ENCODE measurements around the gene CREB1. TPM values are rescaled to one million over a fixed set of nuclear protein-coding genes. Genes with fewer than 3 reads are reported as not detected.

CREB1 gene
- total and polyA plus RNA-seq, 2 donors (not counting 1 experiment from before 2014, with no cell fraction given), result 42.5 to 156 TPM

- Mint-ChIP-seq H3K27me3 (no peaks in the 10 kb centered on the region), H3K4me1 (peaks cover 72% of the 10 kb centered on the region), H3K27ac (peak overlapping the region; percentile 90), H3K4me3 (peak overlapping the region; percentile 83), H3K9me3 (ENCODE audit: insufficient read depth) (no peaks in the 10 kb centered on the region)
- Histone ChIP-seq H3K4me1 (ENCODE audit: control insufficient read depth in 2 of 2, insufficient read depth in 2 of 2, low read length in 2 of 2) (peaks cover 67 to 69% of the 10 kb centered on the region in 2 donors), H3K9ac (ENCODE audit: low read length) (peak overlapping the region; percentile 41), H4K20me1 (ENCODE audit: control insufficient read depth, insufficient read depth, low read length, poor library complexity, severe bottlenecking) (no peaks in the 10 kb centered on the region), H3K9me3 (ENCODE audit: control extremely low read depth in 1 of 3, control insufficient read depth in 2 of 3, insufficient read depth in 1 of 3, low read length in 2 of 3) (peaks cover 0 to 2% (median 0%) of the 10 kb centered on the region in 3 donors), H3K4me2 (replicated peaks; ENCODE audit: low read depth, low read length, poor library complexity, severe bottlenecking) (peak overlapping the region; percentile 67), H2AFZ (ENCODE audit: insufficient read depth, low read depth, low read length, poor library complexity, severe bottlenecking) (peak overlapping the region; percentile 55), H3K27me3 (replicated peaks in 1 of 4; ENCODE audit: control extremely low read depth in 1 of 4, control insufficient read depth in 3 of 4, insufficient read depth in 4 of 4, low read length in 3 of 4) (no peaks in the 10 kb centered on the region), H3K27ac (ENCODE audit: low read length in 2 of 2) (peak overlapping the region; percentile 84 to 88), H3K4me3 (ENCODE audit: control extremely low read depth in 1 of 5, extremely low read depth in 1 of 5, insufficient read depth in 1 of 5, low read depth in 2 of 5, low read length in 4 of 5) (peak overlapping the region in 3 of 5 experiments; percentile 1 to 32 (median 6)), H3K79me2 (ENCODE audit: control insufficient read depth, insufficient read depth, low read length) (no peaks in the 10 kb centered on the region), H3K36me3 (replicated peaks in 1 of 2; ENCODE audit: control extremely low read depth in 1 of 2, control insufficient read depth in 1 of 2, extremely low read depth in 1 of 2, insufficient read depth in 2 of 2, low read length in 1 of 2) (no peaks in the 10 kb centered on the region)
- WGBS (ENCODE audit: insufficient coverage), result 72% methylated on average over 4 of the region's 11 CpGs
- ChIA-PET POLR2A (interaction anchor here (0.6 to 2.7 kb wide), 9 partner anchors 18 to 339 kb away, joined by 3 to 30 read pairs (median 4); partner anchors contain the start of genes CREB1, KLF7 and METTL21A), CTCF (interaction anchor here (0.6 to 4.0 kb wide), 8 partner anchors 12 to 704 kb away, joined by 3 to 19 read pairs (median 4); partner anchors contain the start of genes CREB1 and METTL21A)
- DNase-seq (peak; percentile 31), ATAC-seq (ENCODE audit: low read depth) (no peak)
- intact Hi-C loops (cut with micrococcal nuclease), result loop anchor here (1.0 kb wide), 1 partner anchor 20 kb away; no protein-coding TSS in a partner anchor
- TF ChIP-seq EZH2 (IDR thresholded peaks at IDR 0.05; ENCODE audit: borderline replicate concordance, insufficient read depth, low read depth, low read length, poor library complexity, severe bottlenecking), result no peak
- TF ChIP-seq CTCF (IDR thresholded peaks at IDR 0.05), result no peak
Observed at GRCh38 chr2:207504513-207505170, 25.1 kb upstream of the CREB1 start.

DNA sequence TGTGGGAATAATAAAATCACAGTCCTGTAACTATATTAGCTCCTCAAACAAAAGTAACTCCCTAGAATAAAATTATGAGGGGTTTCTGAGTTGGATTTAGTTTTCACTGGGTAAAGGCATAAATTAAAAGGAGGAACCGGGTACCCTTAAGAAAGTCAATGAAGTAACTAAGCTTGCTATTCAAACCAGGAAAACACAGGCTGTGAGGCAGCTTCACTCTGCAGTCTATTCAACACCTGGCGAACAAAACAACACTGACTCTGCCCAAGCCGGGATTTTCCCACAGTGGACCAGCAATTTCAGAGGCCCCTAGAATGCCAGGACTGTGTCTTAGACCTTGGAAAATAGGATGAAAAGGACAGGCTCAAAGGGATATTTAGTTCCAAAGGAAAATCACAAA is 24.6 kb upstream of the CREB1 start:
- CTCF ChIA-PET, result interaction anchor here (1.2 to 4.0 kb wide), 4 partner anchors 13 to 121 kb away, joined by 4 to 19 read pairs (median 5); partner anchors contain the start of genes CREB1 and METTL21A
- H2AFZ ChIP-seq (ENCODE audit: insufficient read depth, low read depth, low read length, poor library complexity, severe bottlenecking), result peak overlapping the region; percentile 55
- no peak for TF ChIP-seq CTCF (IDR thresholded peaks at IDR 0.05)
- TF ChIP-seq EZH2 (IDR thresholded peaks at IDR 0.05; ENCODE audit: borderline replicate concordance, insufficient read depth, low read depth, low read length, poor library complexity, severe bottlenecking), result no peak

More for the DNA sequence above, 24.6 kb upstream of the CREB1 start:
- H3K4me1 ChIP-seq (ENCODE audit: control insufficient read depth in 2 of 2, insufficient read depth in 2 of 2, low read length in 2 of 2), result peaks cover 64 to 66% of the 10 kb centered on the region in 2 donors
- H3K4me3 Mint-ChIP-seq, result peak overlapping the region; percentile 83
- no peak for ATAC-seq (ENCODE audit: low read depth)
- no peaks in the 10 kb centered on the region for H3K27me3 ChIP-seq (replicated peaks in 1 of 4; ENCODE audit: control extremely low read depth in 1 of 4, control insufficient read depth in 3 of 4, insufficient read depth in 4 of 4, low read length in 3 of 4)
- peak overlapping the region; percentile 41 for H3K9ac ChIP-seq (ENCODE audit: low read length)
- intact Hi-C loops (cut with micrococcal nuclease), result loop anchor here (1.0 kb wide), 1 partner anchor 21 kb away; no protein-coding TSS in a partner anchor
- H3K27me3 Mint-ChIP-seq, result no peaks in the 10 kb centered on the region
- H3K9me3 ChIP-seq (ENCODE audit: control extremely low read depth in 1 of 3, control insufficient read depth in 2 of 3, insufficient read depth in 1 of 3, low read length in 2 of 3), result peaks cover 0 to 2% (median 0%) of the 10 kb centered on the region in 3 donors
- peak overlapping the region; percentile 90 for H3K27ac Mint-ChIP-seq
- H3K36me3 ChIP-seq (replicated peaks in 1 of 2; ENCODE audit: control extremely low read depth in 1 of 2, control insufficient read depth in 1 of 2, extremely low read depth in 1 of 2, insufficient read depth in 2 of 2, low read length in 1 of 2), result no peaks in the 10 kb centered on the region
- no peaks in the 10 kb centered on the region for H4K20me1 ChIP-seq (ENCODE audit: control insufficient read depth, insufficient read depth, low read length, poor library complexity, severe bottlenecking)
- H3K27ac ChIP-seq (ENCODE audit: low read length in 2 of 2), result peak overlapping the region; percentile 84 to 88
- POLR2A ChIA-PET, result interaction anchor here (0.6 to 1.7 kb wide), 7 partner anchors 17 to 120 kb away, joined by 3 to 6 read pairs (median 3); partner anchors contain the start of genes CREB1 and METTL21A
- DNase-seq, result peak; percentile 51
- no CpG with 5 or more reads among the region's 3 CpGs for WGBS (ENCODE audit: insufficient coverage)
- peak overlapping the region in 3 of 5 experiments; percentile 1 to 32 (median 6) for H3K4me3 ChIP-seq (ENCODE audit: control extremely low read depth in 1 of 5, extremely low read depth in 1 of 5, insufficient read depth in 1 of 5, low read depth in 2 of 5, low read length in 4 of 5)
- H3K4me2 ChIP-seq (replicated peaks; ENCODE audit: low read depth, low read length, poor library complexity, severe bottlenecking), result peak overlapping the region; percentile 67
- peaks cover 66% of the 10 kb centered on the region for H3K4me1 Mint-ChIP-seq
- no peaks in the 10 kb centered on the region for H3K79me2 ChIP-seq (ENCODE audit: control insufficient read depth, insufficient read depth, low read length)
- H3K9me3 Mint-ChIP-seq (ENCODE audit: insufficient read depth), result no peaks in the 10 kb centered on the region

Measured in B cell (primary cell).